ENCODE measurements around the gene MXI1. TPM values are rescaled to one million over a fixed set of nuclear protein-coding genes. Genes with fewer than 3 reads are reported as not detected.
"Not testable (repeated sequence)": the region's sequence is repeated elsewhere in the genome, so short reads cannot be mapped to it uniquely, and the experiment has no call there.

MXI1 gene
- total RNA-seq, 1 donor from 2014 or later: 35.8 TPM

- no peak for ATAC-seq
Measured at GRCh38 chr10:110181911-110182310, 25.5 kb upstream of the MXI1 start.

- ATAC-seq: no peak
Measured at GRCh38 chr10:110184398-110184797, 23.0 kb upstream of the MXI1 start.

GRCh38 chr10:110185646-110186182, 21.7 kb upstream of the MXI1 start:
- ATAC-seq: not testable (repeated sequence)

GRCh38 chr10:110190170-110190569, 17.2 kb upstream of the MXI1 start:
- ATAC-seq: peak; percentile 78

- ATAC-seq: no peak
Measured at GRCh38 chr10:110192552-110192951, 14.9 kb upstream of the MXI1 start.

- ATAC-seq: no peak
Measured at GRCh38 chr10:110200503-110200902, 6.9 kb upstream of the MXI1 start.

GRCh38 chr10:110201046-110201445, 6.4 kb upstream of the MXI1 start:
- ATAC-seq: not testable (repeated sequence)

- ATAC-seq: peak; percentile 79
Measured at GRCh38 chr10:110203500-110204455, 3.6 kb upstream of the MXI1 start.

GRCh38 chr10:110205051-110205675, 2.2 kb upstream of the MXI1 start:
- no peak for ATAC-seq

- ATAC-seq: no peak
Measured at GRCh38 chr10:110207805-110208613, 604 bp downstream of the MXI1 start.

GRCh38 chr10:110208614-110209453, 1.4 kb downstream of the MXI1 start:
- no peak for ATAC-seq

GRCh38 chr10:110209454-110209925, 2.1 kb downstream of the MXI1 start:
- ATAC-seq: peak; percentile 0

- ATAC-seq: peak; percentile 49
Measured at GRCh38 chr10:110209926-110210673, 2.7 kb downstream of the MXI1 start.

- ATAC-seq: peak; percentile 90
Measured at GRCh38 chr10:110210674-110211464, 3.5 kb downstream of the MXI1 start.

- ATAC-seq: no peak
Measured at GRCh38 chr10:110211465-110211843, 4.0 kb downstream of the MXI1 start.

GRCh38 chr10:110212119-110213006, 5.0 kb downstream of the MXI1 start:
- peak; percentile 50 for ATAC-seq

- ATAC-seq: no peak
Measured at GRCh38 chr10:110214371-110214826, 7.0 kb downstream of the MXI1 start.

GRCh38 chr10:110215286-110216170, 8.1 kb downstream of the MXI1 start:
- no peak for ATAC-seq
